ENCODE data around the gene LTBP1.

The LTBP1 gene

DNA sequence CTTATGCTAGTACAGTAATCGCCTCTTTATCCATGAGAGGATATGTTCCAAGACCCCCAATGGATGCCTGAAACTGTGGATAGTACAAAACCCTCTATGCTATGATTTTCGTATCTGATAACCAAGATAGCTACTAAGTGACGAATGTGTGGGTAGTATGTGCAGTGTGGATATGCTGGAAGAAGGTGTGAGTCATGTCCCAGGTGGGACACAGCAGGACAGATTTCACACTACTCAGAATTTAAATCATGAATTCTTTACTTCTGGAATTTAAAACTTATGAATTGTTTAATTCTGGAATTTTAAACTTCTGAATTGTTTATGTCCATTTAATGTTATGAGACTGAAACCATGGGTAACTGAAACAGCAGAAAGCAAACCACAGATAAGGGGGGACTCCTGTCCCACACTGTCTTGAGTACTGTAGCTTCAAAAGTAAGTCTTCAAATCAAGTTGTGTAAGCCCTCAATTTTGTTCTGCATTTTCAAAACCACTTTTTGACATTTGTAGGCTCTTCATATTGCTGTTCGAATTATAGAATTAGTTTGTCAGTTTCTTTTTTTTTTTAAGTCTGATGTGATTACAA lies 116.0 kb downstream of the LTBP1 start:
- Histone ChIP-seq H3K27ac (replicated peaks) (no peak overlapping the region), H3K4me3 (replicated peaks; ENCODE audit: insufficient read depth, low read length) (no peak overlapping the region), H3K27me3 (ENCODE audit: insufficient read depth, poor library complexity, severe bottlenecking) (no peaks in the 10 kb centered on the region)
- no peak for DNase-seq (ENCODE audit: low read depth in 1 of 2, low spot score in 1 of 2)
- no peak for TF ChIP-seq POLR2AphosphoS5 (IDR thresholded peaks at IDR 0.05; ENCODE audit: low read depth)
- TF ChIP-seq GABPA (IDR thresholded peaks at IDR 0.05; ENCODE audit: low read depth): no peak
- no peak for TF ChIP-seq SPI1 (IDR thresholded peaks at IDR 0.05; ENCODE audit: borderline replicate concordance, low read depth)
- TF ChIP-seq, protein P1, sequence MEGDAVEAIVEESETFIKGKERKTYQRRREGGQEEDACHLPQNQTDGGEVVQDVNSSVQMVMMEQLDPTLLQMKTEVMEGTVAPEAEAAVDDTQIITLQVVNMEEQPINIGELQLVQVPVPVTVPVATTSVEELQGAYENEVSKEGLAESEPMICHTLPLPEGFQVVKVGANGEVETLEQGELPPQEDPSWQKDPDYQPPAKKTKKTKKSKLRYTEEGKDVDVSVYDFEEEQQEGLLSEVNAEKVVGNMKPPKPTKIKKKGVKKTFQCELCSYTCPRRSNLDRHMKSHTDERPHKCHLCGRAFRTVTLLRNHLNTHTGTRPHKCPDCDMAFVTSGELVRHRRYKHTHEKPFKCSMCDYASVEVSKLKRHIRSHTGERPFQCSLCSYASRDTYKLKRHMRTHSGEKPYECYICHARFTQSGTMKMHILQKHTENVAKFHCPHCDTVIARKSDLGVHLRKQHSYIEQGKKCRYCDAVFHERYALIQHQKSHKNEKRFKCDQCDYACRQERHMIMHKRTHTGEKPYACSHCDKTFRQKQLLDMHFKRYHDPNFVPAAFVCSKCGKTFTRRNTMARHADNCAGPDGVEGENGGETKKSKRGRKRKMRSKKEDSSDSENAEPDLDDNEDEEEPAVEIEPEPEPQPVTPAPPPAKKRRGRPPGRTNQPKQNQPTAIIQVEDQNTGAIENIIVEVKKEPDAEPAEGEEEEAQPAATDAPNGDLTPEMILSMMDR (IDR thresholded peaks at IDR 0.05; ENCODE audit: insufficient read depth, low read length): no peak
- TF ChIP-seq, protein P2, sequence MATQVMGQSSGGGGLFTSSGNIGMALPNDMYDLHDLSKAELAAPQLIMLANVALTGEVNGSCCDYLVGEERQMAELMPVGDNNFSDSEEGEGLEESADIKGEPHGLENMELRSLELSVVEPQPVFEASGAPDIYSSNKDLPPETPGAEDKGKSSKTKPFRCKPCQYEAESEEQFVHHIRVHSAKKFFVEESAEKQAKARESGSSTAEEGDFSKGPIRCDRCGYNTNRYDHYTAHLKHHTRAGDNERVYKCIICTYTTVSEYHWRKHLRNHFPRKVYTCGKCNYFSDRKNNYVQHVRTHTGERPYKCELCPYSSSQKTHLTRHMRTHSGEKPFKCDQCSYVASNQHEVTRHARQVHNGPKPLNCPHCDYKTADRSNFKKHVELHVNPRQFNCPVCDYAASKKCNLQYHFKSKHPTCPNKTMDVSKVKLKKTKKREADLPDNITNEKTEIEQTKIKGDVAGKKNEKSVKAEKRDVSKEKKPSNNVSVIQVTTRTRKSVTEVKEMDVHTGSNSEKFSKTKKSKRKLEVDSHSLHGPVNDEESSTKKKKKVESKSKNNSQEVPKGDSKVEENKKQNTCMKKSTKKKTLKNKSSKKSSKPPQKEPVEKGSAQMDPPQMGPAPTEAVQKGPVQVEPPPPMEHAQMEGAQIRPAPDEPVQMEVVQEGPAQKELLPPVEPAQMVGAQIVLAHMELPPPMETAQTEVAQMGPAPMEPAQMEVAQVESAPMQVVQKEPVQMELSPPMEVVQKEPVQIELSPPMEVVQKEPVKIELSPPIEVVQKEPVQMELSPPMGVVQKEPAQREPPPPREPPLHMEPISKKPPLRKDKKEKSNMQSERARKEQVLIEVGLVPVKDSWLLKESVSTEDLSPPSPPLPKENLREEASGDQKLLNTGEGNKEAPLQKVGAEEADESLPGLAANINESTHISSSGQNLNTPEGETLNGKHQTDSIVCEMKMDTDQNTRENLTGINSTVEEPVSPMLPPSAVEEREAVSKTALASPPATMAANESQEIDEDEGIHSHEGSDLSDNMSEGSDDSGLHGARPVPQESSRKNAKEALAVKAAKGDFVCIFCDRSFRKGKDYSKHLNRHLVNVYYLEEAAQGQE (IDR thresholded peaks at IDR 0.05; ENCODE audit: insufficient replicate concordance, low read depth): no peak

DNA sequence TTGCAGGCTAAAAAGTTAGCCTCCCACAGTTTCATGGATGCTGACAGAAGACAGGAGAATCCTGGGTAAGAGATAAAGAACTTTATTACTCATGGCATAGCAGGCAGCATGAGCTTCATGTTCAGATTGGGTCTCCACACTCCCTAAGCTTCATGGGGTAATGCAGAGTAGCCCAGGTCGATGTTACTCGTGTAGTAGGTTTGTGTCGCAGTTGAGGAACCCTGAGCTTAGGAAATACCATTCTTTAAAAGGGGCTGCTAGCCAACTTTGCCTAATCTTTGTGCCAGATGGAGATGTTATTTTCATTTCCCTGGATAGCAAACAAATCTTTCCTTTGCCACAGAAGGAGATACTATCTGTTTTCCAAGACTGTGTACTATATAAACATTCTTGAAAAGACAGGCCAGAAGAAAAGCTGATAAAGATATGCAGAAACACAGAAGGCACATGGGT lies 117.6 kb downstream of the LTBP1 start:
- no peak for TF ChIP-seq POLR2AphosphoS5 (IDR thresholded peaks at IDR 0.05; ENCODE audit: low read depth)
- TF ChIP-seq, protein P2 (IDR thresholded peaks at IDR 0.05; ENCODE audit: insufficient replicate concordance, low read depth): no peak
- TF ChIP-seq, protein P1 (IDR thresholded peaks at IDR 0.05; ENCODE audit: insufficient read depth, low read length): no peak
- no peak for TF ChIP-seq GABPA (IDR thresholded peaks at IDR 0.05; ENCODE audit: low read depth)
- no peak for TF ChIP-seq SPI1 (IDR thresholded peaks at IDR 0.05; ENCODE audit: borderline replicate concordance, low read depth)
- no peaks in the 10 kb centered on the region for H3K27me3 ChIP-seq (ENCODE audit: insufficient read depth, poor library complexity, severe bottlenecking)
- DNase-seq (ENCODE audit: low read depth in 1 of 2, low spot score in 1 of 2): no peak
- no peak overlapping the region for H3K4me3 ChIP-seq (replicated peaks; ENCODE audit: insufficient read depth, low read length)
- H3K27ac ChIP-seq (replicated peaks): no peak overlapping the region

DNA sequence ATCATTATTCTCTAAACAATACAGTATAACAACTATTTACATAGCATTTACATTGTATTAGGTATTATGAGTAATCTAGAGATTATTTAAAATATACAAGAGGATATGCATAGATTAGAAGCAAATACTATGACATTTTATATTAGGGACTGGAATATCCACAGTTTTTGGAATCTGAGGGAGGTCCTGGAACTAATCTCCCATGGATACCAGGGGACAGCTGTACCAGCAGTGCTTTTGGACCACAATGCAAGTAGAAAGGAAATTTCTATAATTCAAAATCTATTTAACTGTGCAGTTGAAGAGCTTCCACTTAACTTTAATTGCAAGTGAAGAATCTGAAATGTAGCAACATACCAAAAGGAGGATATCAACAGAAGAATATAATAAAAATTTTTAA lies 120.8 kb downstream of the LTBP1 start:
- Histone ChIP-seq H3K4me3 (replicated peaks; ENCODE audit: insufficient read depth, low read length) (no peak overlapping the region), H3K27ac (replicated peaks) (no peak overlapping the region), H3K27me3 (ENCODE audit: insufficient read depth, poor library complexity, severe bottlenecking) (no peaks in the 10 kb centered on the region)
- DNase-seq (ENCODE audit: low read depth in 1 of 2, low spot score in 1 of 2): no peak
- TF ChIP-seq POLR2AphosphoS5 (IDR thresholded peaks at IDR 0.05; ENCODE audit: low read depth) (no peak), GABPA (IDR thresholded peaks at IDR 0.05; ENCODE audit: low read depth) (no peak), SPI1 (IDR thresholded peaks at IDR 0.05; ENCODE audit: borderline replicate concordance, low read depth) (no peak)
- TF ChIP-seq, protein P2 (IDR thresholded peaks at IDR 0.05; ENCODE audit: insufficient replicate concordance, low read depth): no peak
- TF ChIP-seq, protein P1 (IDR thresholded peaks at IDR 0.05; ENCODE audit: insufficient read depth, low read length): no peak

All from HL-60 (cell line).